Measurements from ENCODE around the gene SLC49A3.

DNA sequence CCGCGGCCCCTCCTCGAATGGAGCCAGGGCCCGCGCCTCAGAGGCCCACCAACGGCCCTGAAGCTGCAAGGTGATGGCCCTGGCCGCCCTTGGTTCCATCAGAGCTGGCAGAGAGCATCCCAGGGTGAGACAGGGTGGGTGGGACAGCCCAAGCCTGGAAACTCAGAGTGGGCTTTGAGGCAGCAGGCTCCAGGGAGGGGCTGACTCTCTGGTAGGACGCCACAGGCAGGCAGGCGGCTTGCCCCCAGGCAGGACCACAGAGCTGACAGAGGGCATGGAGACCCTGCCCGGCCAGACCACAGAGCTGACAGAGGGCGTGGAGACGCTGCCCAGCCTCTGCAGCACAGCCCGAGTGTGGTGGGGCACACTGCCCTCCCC is 9.9 kb downstream of the SLC49A3 start:
- no peak for TF ChIP-seq POLR2A (IDR thresholded peaks at IDR 0.05)
- no peak for TF ChIP-seq CTCF (IDR thresholded peaks at IDR 0.05)
